Islet precursor cell (in vitro differentiated cells): ENCODE measurements around the gene MATN4.

Experiments used
- DNase-seq: peaks from one replicate; pipeline ENCODE4 v3.0.0-alpha.2; 2018

Gene MATN4

DNA sequence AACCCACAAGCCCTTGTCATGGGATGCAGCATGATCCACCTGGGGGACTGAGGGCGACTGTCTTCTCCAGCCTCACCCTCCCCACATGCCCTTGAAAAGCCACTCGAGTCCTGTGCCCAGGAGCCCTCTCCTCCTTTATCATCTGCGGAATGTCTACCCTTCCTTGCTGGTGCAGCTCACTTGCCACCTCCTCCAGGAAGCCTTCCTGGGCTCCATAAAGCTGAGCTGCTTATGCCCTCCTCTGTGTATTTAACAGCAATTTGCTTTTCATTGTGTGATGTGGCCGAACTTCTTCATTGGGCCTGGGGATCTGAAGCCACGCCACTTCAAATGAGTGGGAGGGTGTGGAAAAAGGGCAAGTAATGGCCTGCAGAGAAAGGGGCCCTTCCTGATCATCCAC is 19.2 kb downstream of the MATN4 start:
- DNase-seq = no peak

DNA sequence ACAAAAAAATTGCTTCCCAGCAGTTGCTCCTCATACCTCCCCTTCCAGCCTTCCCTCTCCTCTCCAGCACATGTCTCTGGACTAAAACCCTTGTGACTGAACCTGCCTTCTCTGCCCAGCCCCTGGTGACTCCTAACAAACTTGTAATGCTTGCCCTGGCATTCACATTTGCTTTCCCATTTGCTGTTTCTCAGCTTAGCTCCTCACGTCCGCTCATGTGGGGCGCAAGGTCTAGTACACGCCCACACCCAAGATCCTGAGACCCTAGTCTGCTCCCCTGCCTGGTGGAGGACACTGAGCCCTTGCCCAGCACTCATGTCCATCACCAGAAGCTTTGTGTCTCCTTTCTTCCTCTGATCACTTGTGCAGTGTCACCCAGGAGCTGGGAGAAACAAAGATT is 19.7 kb downstream of the MATN4 start:
- DNase-seq = peak; percentile 35

DNA sequence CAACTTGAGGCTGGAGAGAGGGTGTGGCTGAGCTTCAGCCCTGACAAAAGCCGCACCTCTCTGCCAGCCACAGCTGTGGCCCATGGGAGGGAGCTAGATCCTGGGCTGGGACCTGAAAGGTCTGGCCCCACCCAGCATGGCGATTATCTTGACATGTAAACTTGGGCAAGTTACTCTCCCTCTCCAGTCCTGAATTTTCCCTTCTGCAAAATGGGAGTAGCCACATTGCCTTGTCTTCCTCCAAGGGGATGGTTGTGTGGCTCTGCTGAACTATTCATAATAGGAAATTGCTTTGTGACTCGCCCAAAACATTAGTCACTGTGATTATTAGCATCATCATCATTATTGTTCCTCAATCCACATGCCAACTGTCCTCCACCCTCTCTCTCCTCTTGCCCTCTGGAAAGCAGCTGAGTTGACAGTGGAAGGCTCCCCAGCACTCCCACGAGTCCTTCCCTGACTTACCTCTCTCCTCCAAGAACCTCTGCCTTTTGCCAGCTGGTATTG is 24.5 kb downstream of the MATN4 start:
- DNase-seq = no peak

DNA sequence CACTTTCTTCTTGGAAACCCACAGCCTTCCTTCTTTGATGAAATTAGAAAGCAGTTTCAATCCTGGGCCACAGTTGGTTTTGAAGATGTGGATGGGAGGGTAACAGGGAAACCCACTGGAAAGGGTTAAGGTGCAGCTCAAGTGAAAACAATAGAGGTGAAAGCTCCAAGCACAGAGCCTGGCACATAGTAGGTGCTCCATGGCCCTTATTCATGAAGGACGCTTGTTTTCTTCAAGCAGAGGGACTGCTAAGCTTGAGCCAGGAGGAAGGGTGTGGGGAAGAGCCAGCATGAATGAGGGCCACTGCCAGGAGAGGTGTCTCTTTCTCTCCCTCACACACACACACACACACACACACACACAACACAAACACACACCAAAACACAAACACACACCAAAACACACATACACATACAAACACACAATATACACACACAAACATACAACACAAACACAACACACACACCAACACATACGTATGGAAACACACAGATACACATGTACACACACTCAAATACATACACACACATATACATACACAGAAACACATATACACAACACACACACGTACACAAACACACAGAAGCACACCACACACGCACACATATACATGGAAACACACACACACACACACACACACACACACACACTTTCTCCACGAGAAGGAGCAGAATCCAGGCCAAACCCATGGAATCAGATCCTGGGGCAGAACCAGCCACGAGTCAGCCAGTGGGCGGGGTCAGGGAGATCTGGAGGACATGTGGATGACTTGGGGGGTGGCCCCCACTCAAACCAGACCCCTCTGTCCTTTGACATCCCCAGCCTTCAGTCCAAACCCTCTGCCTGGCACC is 25.2 kb downstream of the MATN4 start:
- DNase-seq = peak; percentile 7

DNA sequence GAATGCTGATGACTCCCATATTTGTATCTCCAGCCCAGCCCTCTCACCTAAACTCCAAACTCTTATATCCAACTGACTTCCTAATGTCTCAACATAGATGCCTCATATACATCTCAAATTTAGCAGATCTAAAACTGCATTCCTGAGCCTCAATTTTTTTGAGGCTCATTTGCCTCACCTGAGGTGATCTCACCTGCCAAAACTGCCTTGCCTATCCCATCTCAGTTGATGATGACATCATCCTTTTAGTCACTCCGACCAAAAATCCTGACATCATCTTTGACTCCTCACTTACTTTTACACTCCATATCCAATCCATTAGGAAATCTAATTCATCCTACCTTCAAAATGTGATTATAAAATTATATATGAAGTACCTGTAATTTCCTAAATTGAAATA is 28.1 kb downstream of the MATN4 start:
- DNase-seq = no peak

DNA sequence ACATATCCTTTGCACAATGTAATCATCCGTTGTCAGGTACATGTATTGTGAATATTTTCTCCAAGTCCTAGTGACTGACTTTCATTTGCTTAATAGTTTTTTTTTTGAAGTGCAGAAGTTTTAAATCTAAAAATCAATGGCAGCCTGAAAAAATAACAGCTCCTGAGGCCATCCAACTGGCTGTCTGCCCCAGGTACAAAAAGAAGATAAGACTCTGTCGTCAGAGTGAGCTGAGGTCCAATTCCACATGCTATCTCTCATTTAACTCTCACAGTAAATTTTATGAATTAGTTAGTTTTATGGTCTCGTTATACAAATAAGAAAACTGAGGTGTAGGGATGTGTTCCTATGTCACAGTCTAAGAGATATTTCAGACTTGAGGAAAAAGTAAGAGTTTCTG is 32.8 kb downstream of the MATN4 start:
- DNase-seq = no peak

DNA sequence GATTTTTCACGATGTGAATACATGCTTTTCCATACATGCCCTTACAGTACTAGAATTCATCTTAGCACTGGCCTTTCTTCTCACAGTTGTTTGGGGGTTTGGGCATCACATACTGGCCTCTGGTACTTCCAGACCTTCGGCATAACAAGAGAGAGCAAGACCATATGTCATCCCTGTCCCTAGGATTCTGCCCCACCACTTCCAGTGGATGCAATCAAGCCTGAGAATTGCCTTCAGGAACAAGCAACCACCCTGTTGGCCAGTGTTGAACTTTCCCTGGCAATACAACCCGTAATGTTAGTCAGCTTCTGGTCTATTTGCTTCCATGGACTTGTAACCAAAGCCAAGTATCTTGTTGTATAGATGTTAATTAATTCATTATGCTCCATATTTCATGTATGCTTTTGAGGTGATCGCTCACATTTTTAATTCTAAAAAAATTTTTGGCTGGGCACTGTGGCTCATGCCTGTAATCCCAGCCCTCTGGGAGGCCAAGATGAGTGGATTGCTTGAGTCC is 38.3 kb downstream of the MATN4 start:
- no peak for DNase-seq

DNA sequence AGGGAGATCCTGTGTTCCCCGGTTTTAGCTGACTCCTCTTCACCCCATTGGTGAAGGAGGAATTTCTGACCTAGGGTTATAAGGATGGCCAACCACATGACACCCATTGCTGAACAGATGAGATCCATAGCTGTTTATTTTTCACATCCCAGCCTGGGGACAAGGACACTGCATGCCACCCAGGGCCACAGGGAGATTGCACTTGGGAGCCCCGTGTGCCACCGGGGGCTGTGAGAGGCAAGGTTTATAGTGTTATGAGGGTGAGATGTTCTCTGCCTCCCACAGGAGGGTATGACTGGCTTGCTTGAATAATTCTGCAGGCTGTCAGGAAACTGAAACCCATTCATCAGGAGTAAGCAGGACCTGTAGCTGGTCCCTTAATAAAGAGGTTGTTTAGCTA is 39.0 kb downstream of the MATN4 start:
- no peak for DNase-seq

DNA sequence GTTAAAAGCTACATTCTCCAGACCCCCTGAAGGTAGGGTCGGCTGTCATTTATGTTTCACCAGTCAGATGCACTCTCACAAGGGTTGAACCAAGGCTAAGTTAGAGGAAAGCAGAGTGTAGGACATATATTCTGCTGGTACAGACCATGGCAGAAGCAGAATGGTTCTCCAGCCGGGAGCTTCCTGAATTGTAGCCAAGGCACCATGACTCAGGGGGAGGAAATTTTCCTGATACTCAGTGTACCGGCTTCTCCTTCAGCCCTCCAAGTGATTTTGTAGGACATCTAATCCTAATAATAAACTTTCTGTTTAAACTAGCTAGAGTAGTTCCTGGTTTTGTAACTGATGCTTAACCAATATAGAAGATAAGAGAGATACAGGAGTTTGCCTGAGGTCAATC is 39.6 kb downstream of the MATN4 start:
- no peak for DNase-seq

DNA sequence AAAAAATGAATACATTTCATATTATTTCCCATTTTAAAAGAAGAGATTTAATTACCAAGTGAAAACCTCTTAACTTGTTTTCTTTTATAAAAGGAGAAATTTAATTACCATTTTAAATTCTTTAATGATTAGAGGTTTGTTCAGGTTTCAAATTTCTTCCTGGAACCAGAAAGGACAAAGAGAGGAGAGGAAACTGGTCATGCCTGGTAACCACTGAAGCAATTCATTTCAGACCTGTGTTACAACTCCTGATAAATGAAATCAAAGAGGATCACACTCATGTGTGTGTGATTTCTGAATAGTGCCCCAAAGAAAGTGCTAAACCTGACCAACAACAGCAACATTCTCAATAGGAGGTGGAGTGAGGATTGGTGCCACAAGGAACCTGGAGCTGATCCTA is 41.1 kb downstream of the MATN4 start:
- DNase-seq = no peak

DNA sequence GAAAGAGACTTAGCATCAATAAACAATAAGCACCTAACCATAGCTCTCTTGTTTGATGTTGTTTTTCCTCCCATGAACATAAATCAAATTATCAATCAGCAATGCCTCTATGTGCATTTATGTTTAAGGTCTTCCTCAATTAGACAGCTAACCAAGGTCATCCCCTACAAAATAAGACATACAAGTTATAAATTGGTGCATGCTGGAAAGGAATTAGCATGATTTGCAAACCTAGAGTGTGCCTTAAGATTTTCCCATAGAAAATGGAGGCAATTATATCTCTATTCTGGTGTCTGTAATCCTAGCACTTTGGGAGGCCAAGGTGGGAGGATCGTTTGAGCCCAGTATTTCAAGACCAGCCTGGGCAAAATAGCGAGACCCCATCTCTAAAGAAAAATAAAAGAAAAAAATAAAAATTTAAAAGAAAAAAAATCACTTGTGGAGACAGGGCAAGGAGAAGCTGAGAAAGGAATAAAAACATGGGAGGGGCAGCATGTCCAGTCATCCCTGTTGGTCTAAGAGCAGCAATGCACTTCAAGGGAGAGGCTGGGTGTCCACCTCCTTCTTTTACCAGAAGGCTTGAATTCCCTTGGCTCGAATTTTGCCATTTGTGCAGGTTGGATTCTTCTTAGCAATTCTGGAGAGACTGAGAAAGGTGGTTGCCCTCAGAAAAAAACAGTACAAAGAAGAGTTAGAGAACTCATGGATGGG is 44.4 kb downstream of the MATN4 start:
- DNase-seq = no peak

DNA sequence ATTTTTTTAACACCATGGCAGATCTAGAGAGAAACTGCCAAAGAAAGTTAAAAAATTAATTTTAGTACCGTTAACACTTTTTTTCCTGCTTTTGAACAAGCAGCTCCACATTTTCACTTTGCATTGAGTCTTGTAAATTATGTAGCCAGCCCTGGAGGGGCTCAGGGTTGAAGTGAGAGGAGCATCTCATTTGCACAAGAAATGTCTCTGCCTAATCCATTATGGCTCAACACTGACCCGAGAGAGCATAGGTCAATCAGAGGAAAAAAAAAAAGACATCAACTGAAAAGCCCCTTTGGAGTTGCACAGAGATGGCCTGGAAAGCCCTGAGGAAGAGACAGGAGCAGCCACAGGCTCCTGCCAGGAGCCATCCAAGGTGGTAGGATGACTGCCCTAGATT is 49.4 kb downstream of the MATN4 start:
- no peak for DNase-seq

DNA sequence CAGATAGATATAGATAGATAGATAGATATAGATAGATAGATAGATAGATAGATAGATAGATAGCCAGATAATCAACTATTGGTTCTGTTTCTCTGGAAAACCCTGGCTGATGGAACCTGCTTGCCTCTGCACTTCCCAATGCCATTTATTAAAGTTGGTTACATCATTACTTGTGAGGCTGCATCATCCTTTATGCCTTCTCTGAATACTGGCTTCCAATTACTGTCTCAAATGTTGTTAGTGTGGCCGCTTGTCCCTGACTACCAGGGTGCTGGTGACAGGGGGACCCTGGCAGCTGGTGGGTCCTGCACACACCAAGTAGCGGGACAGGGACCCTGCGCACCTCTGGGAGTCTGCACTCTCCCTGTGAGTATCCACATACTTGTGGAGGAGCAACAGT is 49.8 kb downstream of the MATN4 start:
- no peak for DNase-seq

DNA sequence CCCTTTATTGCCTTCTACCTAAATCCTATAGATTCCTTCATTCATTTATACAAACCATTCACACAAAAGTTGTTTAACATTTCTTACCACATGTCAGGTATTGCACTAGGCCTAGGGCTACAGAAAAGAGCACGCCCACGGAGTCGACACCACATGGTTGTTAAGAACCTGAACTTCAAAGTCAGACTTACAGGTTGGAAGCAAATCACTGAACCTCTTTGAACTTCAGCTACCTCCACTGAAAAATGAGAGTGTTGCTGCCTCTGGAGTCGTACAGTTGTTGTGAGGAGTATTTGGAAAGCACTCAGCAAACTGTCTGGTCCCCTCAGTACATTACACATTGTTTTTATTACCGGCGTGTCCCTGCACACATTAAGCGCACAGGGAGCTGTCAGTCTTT is 50.4 kb downstream of the MATN4 start:
- DNase-seq = no peak

DNA sequence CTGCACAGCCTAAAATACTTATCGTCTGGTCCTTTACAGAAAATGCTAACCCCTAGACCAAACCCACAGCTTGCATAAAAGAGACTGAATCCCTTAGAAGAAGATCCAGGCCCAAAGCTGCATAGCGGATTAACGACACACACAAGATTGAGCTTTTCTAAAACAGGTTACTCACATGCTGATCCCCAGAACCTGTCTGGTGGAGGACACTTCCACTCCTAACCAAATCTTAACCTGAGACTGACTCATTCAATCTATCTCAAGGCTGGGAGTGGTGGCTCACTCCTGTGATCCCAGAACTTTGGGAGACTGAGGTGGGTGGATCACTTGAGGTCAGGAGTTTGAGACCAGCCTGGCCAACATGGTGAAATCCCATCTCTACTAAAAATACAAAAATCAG is 50.9 kb downstream of the MATN4 start:
- DNase-seq = no peak

DNA sequence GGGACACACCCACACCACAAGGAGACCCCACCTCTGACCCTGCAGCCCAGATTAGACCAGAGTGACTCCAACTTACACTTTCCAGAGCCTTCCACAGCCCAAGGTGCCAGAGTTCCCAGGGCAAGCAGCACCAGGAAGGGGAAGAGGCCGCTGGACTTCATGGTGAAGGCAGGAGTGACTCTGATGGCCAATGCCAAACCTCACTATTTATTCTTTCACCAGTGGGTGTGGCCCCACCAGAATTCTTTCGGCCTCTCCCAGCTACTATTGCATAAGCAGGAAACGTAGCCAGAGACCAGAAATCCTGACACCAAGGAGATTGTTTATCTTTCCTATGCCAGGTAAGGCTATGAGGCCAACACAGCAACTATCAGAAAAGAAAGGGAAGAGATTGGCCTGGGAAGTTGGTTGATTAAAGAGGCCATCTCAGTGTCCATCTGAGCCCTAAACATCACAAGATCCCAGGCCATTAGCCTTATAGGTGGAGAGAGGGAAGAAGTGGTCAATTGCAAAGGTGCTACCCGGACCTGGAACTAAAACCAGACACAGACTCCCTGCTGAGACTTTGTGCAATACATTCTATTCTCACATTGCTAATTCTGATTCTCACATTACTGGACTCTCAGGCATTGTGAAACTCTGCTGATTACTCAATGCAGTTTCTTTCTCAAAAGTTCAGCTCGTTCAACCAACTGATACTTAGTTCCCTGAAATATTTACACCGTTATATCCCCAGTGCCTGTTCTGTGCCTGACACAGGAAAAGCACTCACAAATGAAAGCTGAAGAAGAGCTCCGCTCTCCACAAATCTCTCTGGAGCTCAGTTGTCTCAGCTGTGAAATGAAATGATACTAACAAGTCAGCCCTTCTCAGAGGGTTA is 53.5 kb downstream of the MATN4 start, which contains the start of gene SLPI:
TSS of gene SLPI (minus strand) at position 182 of the 880 bp plus-strand sequence. CDS start at position 161, 21 bp downstream.
- DNase-seq = no peak

DNA sequence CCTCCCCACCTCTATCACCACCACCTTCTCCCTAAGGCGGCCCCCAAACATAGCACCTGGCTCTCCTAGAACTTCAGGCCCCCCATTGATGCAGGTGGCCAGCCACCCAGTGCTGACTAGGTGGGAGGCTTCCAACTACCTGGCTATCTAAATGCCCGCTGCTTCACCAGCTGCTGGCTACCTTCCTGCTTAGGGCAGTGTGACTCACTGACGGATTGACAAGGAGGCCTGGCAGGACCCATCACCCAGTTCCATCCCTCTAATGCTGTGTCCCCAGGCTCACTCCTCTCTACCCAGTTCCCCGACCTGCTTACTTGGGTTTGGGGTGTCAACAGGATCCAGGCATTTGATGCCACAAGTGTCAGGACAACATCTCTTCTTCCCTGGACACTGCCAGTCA is 54.8 kb downstream of the MATN4 start:
- DNase-seq = no peak

DNA sequence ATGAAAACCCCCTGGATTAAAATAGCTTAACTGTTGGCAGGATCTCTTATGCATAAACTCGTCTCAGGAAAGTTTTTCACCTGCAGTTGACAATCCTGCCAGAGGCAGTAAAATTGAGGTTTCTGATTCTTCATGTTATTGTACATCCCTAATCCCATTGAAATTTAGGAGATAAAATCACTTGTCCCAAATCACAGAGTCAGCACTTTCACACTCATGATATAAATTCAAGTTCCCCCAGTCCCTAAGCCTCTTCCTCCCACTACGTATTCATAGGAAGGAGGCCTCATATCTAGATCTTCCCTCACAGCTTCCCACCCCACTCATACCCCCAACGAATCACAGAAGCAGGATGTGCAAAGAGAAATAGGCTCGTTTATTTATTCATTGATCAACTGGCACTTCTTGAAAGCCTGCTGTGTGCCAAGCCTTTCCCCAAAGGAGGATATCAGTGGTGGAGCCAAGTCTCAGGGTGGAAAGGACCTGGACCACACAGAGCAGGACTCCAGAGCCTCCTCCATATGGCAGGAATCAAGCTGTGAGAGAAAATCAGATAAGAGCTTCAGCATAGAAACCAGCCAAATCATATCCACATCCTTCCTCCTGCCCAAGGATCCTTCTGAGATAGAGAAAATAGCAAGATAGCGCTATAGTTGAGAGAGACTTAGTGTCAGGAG is 56.1 kb downstream of the MATN4 start:
- no peak for DNase-seq

DNA sequence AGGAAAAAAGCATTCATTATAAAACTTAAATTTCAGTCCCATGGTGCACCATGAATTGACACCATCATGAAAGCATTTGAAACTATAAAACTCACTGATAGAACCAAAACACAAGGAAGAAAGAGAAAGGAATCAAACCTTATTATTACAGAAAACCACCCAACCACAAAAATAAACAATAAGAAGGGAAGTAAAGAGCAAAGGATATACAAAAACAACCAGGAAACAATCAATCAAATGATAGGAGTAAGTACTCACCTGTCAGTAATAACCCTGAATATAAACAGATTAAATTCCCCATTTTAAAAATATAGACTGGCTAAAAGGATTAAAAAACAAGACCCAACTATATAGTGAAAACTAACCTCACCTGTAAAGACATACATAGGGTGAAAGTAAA is 59.5 kb downstream of the MATN4 start:
- DNase-seq = no peak

DNA sequence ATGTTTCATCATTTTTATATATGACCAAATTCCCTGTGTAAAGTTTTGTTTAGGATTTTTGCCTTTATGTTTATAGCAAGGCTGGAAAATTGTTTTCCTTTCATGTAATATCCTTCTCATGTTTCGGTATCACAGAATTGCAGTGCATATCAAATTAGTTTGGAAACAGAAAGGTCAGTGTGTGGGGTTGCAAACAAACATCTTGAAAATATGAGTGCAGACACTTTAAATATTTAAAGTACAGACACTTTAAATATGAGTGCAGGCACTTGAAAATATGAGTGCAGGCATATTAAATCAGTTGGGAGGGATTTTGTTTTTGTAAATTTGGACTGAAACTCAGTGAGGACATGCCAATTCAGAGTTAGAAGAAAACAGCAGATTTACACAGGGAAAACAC is 60.2 kb downstream of the MATN4 start:
- DNase-seq = no peak

DNA sequence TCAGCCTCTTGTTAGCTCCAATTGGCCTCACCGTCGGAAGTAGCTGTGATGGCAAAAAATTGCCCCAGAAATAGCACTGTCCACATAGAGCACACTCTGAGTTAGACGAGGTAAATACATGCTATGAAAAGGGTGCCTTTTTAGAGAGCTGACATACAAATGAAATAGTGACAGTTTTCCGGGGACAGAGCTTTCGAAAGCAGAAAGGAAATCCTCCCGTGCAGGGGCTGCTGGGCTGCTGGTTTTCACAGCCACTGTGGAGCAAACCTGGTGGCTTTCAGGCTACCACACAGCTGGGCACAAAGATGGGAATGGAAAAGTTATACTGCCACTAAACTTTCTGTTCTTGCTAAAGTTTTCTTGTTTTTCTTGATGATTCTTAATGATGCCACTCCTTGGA is 62.0 kb downstream of the MATN4 start:
- DNase-seq = no peak
